CD1c-positive myeloid dendritic cell (primary cell): Measurements from ENCODE around the gene MS4A10.
"Not testable (repeated sequence)": the region's sequence is repeated elsewhere in the genome, so short reads cannot be mapped to it uniquely, and the experiment has no call there.

ENCODE experiments used
- DNase-seq: peaks from one replicate; pipeline ENCODE4 v3.0.0-alpha.2; 2016; ENCODE audit errors: extremely low spot score

The MS4A10 gene

GRCh38 chr11:60785136-60785535, at the start of gene MS4A10:
Gene MS4A10, plus strand, starts transcription at chr11:60785333. Its CDS starts 5,003 bp downstream, at chr11:60790336.
- no peak for DNase-seq

- DNase-seq = no peak
Observed at GRCh38 chr11:60739114-60739513, 46.0 kb upstream of the MS4A10 start.

- DNase-seq = no peak
Observed at GRCh38 chr11:60740573-60740972, 44.6 kb upstream of the MS4A10 start.

DNA sequence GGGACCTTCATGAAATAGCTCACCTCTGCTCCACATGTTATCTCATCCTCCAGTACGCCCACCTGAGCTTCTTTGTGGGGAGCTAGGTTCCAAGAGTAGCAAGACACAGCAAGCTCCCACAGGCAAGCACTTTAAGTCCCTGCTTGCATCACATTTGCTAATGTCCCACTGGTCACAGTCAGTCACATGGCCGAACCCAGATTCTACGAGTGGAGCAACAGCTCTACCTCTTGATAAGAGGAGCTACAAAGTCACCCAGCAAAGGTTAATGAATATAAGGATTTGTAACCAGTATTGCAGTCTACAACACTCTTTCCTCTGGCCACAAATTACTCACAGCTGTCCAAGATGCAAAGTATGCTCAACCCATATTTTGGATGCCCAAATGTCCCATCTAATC, 43.7 kb upstream of the MS4A10 start:
- no peak for DNase-seq

DNA sequence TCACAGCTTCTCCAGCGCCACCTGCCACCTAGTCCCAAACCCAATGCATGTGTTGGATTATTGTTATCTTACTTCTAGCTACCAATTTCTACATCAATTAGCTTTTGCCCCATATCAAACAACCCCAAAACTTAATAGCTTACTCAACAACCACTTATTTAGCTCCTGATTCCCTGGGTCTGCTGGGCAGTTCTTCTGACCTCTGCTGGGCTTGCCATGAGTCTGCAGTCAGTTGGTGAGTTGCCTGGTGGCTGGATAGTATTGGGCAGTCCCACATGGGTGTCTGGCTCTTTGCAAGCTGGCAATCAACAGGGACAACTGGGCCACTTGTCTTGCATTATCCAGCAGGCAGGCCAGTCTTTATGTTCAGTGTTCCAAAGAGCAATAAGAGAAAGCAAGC, 42.1 kb upstream of the MS4A10 start:
- DNase-seq = no peak

DNA sequence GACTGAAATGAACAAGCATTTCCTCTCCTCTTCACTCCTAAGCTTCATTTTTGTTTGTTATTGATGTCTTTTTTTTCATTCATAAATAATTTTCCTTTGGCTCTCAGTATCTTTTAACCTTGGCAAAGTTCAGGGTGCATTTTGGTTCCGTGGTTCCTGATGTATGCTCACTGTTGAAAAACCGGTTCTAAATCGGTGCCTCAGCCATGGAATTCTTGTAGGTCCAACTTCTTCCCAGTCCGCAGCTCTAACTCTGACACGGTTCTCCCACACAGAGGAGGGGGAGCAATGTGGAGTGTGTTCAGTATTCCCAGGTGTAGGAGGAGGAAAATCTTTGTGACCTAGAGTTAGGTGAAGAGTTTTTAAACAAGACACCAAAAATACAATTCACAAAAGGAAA, 41.0 kb upstream of the MS4A10 start:
- no peak for DNase-seq

DNA sequence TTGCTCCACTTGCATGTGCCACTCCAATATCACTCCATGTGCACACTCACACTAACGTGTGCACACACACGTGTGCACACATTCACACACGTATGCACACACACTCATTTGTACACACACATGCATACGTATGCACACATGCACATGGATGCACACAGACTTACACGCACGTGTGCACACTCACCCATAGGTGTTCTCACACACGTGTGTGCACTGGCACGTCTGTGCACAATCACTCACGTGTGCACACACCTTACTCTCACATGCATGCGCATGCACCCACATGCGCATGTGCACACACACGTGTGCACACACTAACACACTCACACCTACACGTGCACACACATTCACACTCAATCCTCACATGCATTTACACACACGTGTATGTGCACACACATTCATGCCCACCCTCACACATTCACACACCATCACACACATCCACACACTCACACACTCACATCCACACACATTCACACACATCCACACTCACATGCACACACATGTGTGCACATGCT, 37.7 kb upstream of the MS4A10 start:
- no peak for DNase-seq

DNA sequence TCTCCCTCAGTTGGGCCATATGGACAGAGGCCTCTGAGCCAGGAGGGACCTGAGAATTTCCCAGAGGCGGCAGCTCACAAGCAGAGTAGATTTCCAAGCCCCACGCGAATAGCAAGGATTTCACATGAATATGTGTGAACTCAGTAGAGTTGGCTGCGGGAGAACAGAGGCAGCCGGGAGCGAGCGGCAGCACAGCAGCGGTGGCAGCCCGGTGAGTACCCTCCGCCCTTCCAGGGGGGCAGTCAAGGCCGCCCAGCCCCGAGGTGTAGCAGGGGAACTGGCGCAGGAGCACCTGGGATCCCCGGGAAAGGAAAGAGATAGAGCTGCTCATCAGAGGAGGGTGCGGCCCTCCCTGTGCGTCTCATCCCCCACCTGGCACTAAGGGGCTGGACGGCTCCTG, 36.9 kb upstream of the MS4A10 start:
- DNase-seq = no peak

DNA sequence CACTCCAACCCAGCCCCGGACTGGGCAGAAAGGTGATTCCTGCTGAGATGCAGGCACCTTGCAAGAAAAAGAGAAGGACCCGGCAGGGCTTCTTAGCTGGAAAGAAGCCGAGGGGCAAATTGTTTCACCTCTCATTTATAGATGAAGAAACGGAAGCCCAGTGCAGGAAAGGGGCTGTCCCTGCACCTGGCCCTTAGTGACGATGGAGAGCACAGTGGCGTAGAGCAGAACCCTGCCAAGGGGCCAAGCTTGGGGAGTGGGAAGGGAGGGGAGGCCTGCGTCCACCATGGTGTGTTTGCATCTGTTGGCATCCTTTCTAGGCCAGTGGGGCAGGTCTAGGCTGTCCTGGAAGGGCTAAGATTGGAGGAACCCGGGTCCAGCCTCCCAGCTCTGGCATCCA, 36.3 kb upstream of the MS4A10 start:
- DNase-seq = no peak

DNA sequence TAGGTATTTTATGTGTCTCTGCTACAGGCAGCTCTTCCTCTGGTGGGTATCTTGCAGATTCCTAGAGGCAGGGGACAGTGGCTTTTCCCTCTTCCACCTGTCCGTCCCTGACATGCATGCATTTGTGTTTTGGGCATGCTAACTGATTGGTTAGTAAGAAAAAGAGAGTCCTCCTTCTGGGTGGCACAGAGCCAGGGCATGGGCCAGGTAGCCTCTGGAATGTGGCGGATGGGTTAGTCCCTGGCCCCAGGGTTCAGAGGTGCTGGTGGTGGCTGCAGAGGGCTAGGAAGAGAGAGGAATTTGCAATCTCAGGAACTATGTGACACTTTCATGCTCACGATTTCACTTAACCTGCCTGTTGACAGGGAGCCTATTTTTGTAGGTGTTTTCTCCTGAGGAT, 34.2 kb upstream of the MS4A10 start:
- no peak for DNase-seq

DNA sequence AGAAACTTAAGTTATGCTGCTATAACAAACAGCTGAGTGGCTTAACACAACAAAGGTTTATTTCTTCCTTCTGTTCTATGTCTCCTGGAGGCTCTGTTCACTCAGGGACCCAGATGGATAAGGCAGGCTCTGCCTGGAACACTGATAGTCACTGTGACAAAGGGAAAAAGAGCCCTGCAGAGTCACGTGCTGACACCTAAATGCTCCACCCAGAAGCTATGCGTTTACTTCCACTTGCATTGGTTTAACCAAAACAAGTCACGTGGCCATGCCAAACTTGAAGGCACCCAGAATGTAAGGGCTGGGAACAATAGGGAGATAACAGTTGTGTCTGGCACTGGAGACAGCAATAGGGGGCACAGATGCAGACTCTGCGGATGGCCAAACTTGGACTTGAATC, 31.8 kb upstream of the MS4A10 start:
- DNase-seq = no peak

DNA sequence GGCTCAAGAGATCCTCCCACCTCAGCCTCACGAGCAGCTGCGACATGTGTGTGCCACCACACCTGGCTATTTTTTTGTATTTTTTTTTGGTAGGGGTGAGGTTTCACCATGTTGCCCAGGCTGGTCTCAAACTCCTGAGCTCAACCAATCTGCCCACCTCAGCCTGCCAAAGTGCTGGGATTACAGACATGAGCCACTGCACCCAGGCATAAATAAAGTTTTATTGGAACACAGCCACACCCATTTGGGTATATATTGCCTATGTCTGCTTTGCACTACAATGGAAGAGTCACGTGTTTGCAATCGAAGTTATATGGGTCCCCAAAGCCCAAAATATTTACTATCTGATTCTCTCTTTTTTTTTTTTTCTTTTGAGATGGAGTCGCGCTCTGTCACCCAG, 30.2 kb upstream of the MS4A10 start:
- no peak for DNase-seq

DNA sequence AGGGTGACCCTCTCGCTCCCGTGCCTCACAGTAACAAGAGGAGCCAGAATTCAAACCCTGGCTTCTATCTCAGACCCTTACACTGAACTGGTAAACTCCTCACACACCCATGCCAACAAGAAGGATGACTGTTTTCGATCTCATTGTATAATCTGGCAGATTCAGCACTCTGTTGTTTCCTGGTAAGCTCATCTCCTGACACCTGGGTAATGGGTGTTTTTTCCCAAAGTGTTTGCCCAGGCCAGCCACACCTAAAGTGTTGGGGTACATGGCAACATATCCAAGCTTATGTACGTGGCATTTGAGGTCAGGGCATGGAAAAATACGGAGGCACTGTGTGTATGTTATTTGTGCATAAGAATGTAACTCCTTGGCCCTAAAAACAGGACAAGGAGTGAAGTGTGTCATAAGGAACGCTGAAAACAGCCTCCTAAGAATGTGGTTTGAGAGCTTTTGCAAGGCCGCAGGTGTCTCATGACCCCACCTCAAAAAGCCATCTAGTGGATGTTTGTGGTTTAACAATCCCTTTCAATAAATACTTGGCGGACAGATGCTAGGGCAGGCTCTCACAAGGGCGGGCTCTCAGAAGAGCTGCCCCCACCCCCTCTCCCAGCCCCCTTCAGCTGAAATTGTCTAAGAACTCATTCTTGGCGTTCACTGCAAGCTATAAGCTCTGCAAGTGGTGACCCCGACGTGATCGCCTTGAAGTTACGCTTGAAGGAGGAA, 28.7 kb upstream of the MS4A10 start, which contains the start of gene MS4A15:
Gene MS4A15, plus strand, starts transcription at position 561 of the 726 bp plus-strand sequence. CDS start 6,867 bp downstream, outside the sequence.
- peak; percentile 19 for DNase-seq

DNA sequence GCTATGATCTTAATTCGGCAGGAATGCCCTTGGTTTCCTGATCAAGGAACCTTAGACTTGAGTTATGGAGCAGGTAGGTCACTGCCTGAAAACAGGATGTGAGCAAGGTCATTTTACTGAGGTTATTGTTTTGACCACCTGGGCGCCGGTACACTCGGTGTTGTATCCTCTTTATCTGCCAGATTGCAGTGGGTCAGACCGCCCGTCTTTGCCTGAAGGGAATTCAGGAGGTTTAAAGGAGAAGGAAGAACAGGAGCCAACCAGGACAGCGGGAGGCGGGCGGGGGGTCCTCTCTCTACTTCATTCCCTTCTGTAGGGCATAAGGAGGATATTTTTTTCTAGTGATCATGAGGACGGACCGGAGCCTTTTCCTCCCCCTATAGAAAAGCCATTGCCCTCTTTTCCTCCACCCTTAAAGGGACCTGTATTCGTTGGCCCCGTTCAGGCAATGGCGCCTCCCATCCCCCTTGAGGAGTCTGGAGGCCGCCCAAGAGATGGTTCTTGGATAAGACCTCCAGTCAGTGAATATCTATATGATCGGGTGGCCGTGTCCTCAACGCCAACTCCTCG, 27.8 kb upstream of the MS4A10 start:
- DNase-seq = no peak

GRCh38 chr11:60758671-60759070, 26.5 kb upstream of the MS4A10 start:
- not testable (repeated sequence) for DNase-seq

DNA sequence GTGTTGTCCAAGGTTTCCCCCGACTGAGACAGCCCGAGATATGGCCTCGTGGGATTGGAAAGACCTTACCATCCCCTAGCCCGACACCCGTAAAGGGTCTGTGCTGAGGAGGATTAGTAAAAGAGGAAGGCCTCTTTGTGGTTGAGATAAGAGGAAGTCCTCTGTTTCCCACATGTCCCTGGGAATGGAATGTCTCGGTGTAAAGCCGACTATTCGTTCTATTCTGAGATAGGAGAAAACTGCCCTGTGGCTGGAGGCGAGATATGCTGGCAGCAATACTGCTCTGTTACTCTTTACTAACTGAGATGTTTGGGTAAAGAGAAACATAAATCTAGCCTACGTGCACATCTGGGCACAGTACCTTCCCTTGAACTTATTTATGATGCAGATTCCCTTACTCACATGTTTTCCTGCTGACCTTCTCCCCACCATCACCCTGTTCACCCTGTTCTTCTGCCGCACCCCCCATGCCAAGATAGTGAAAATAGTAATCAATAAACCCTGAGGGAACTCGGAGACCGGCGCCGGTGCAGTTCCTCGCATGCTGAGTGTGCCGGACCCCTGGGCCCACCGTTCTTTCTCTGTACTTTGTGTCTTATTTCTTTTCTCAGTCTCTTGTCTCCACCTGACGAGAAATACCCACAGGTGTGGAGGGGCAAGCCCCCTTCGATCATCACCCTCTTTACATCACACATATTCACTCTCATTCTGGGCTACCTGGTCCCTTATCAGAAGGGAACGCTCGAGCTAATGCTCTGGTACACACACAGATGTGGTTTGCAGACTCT, 25.5 kb upstream of the MS4A10 start:
- peak; percentile 48 for DNase-seq

DNA sequence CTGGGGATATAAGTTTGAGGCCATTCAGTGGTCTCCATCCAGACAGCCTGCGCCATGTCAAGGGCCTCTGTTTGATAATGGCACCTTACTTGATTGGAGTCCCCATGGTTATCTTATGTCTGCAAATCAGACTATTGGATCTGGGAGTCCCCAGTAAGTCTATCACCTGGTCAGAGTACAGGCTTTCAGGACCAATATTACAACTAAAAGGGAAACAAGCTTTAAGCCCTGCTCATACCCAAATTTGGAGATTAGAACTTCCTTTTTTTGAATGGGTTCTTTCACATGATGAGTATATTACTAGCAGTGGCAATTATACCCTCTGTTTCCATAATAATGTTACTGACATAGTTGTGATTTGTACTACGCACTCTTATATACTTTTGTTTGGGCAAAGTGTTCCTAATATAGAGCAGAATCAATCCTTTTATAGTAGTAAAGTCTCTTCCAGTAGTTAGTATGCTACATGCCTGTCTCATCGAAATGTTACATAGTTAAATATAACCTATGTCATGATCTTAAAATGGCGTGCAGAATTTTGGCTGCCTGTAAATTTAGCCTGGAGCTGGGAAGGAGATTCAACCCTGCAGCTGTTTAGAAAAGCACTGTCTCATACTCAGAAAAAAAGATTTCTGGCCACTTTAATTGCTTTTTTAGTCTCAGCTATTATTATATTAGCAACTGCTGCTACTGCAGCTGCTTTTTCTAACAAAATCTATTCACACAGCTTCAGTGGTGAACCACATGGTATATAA, 23.5 kb upstream of the MS4A10 start:
- DNase-seq = peak; percentile 11

GRCh38 chr11:60762851-60763691, 22.1 kb upstream of the MS4A10 start:
- DNase-seq = no peak

DNA sequence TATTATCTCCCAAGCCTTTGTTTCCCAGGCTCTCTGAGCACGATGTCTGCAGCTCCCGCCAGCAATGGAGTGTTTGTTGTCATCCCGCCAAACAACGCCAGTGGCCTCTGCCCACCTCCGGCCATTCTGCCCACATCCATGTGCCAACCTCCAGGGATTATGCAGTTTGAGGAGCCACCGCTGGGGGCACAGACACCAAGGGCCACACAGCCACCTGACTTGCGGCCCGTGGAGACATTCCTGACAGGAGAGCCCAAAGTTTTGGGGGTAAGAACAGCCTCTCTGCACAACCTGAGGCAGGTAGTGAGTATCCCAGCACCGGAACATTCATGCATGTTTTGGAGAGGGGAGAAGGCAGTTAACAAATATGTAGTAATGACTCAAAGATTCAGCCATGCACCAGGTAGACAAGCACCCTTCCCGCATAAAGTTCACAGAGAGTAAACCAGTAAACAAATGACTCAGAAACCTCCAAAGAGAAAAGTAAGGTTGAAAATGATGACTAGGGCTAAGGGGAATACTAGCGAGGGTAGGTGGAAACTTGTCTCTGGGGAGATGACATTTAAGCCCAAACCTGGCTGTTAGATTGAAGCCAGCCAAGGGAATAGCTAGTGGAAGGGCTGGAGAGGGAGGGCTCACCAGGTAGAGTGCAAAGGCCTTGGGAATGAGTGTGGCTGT, 21.3 kb upstream of the MS4A10 start:
- DNase-seq = no peak

DNA sequence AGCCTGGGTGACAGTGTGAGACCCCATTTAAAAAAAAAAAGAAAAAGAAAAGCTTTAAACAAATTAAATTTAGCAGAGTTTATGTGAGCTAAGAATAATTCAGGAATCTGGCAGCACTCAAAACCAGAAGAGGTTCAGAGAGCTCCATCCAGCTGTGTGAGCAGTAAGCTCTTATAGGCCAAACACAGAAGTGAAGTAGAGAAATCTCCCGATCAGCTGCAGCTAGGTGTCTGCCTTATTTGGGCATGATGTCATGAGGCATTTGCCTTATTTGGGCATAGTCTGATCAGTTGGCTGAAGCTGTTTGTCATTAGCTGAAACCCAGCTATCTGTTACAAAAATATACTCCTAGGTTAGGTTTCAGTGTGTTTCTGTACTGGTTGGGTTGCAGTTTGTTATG, 20.3 kb upstream of the MS4A10 start:
- peak; percentile 2 for DNase-seq
